ENCODE measurements around the gene GP2.
A peak's percentile ranks its signal among the peaks of the same experiment; 100 is the strongest.

Gene GP2

GRCh38 chr16:20302389-20302788 is 24.9 kb downstream of the GP2 start:
- no peak for DNase-seq

GRCh38 chr16:20301840-20302239 is 25.5 kb downstream of the GP2 start:
- no peak for DNase-seq

GRCh38 chr16:20300312-20301097 is 26.8 kb downstream of the GP2 start:
- DNase-seq: peak; percentile 51

GRCh38 chr16:20298452-20298851 is 28.9 kb downstream of the GP2 start:
- no peak for DNase-seq

GRCh38 chr16:20291208-20292206 is 35.8 kb downstream of the GP2 start:
- no peak for DNase-seq

- DNase-seq: no peak
Observed at GRCh38 chr16:20289571-20289970, 37.7 kb downstream of the GP2 start.

- no peak for DNase-seq
Observed at GRCh38 chr16:20285993-20286499, 41.3 kb downstream of the GP2 start.

GRCh38 chr16:20280259-20280658 is 47.1 kb downstream of the GP2 start:
- DNase-seq: no peak

- no peak for DNase-seq
Observed at GRCh38 chr16:20271893-20272292, 55.4 kb downstream of the GP2 start.

- no peak for DNase-seq
Observed at GRCh38 chr16:20268409-20268808, 58.9 kb downstream of the GP2 start.

- DNase-seq: no peak
Observed at GRCh38 chr16:20265019-20265418, 62.3 kb downstream of the GP2 start.

- DNase-seq: no peak
Observed at GRCh38 chr16:20263138-20263855, 64.0 kb downstream of the GP2 start.

GRCh38 chr16:20262248-20262647 is 65.1 kb downstream of the GP2 start:
- no peak for DNase-seq

- DNase-seq: no peak
Observed at GRCh38 chr16:20260215-20261009, 66.9 kb downstream of the GP2 start.
